Measurements from ENCODE around the gene HSD11B1L.

DNA sequence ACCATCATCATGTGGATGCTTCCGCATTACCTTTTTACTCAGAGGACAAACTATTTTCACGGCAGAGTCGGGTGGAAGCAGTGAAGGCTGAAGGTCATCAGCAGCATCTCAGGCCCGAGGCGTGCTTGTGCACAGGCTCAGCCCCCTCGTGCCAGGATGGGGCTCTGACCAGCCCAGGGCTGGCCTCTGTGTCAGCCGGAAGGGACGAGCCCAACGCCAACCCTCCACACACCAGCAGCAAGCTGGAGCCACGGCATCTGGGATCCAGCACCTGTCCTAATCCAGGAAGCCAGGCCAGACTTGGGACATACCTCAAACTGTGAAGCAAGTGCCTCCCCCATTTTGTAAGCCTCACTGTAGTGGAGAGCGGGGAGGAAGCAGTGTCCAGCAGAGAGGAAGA lies 11.6 kb upstream of the HSD11B1L start:
- TF ChIP-seq, protein P1, sequence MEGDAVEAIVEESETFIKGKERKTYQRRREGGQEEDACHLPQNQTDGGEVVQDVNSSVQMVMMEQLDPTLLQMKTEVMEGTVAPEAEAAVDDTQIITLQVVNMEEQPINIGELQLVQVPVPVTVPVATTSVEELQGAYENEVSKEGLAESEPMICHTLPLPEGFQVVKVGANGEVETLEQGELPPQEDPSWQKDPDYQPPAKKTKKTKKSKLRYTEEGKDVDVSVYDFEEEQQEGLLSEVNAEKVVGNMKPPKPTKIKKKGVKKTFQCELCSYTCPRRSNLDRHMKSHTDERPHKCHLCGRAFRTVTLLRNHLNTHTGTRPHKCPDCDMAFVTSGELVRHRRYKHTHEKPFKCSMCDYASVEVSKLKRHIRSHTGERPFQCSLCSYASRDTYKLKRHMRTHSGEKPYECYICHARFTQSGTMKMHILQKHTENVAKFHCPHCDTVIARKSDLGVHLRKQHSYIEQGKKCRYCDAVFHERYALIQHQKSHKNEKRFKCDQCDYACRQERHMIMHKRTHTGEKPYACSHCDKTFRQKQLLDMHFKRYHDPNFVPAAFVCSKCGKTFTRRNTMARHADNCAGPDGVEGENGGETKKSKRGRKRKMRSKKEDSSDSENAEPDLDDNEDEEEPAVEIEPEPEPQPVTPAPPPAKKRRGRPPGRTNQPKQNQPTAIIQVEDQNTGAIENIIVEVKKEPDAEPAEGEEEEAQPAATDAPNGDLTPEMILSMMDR (IDR thresholded peaks at IDR 0.05): no peak
- TF ChIP-seq POLR2A (IDR thresholded peaks at IDR 0.05): no peak

Data from body of pancreas (tissue), 4 donors.